GM18519 (cell line): Measurements from ENCODE around the gene KPNA1.

Source experiments
- ATAC-seq: cut with Tn5 transposase; IDR thresholded peaks from one replicate; pipeline ENCODE4 v1.9.1; 2021; ENCODE audit warnings: mild to moderate bottlenecking, moderate library complexity; ENCODE audit not compliant: unreplicated experiment, low FRiP score

The KPNA1 gene

GRCh38 chr3:122391681-122392446, 122.9 kb downstream of the KPNA1 start:
- no peak for ATAC-seq

- no peak for ATAC-seq
These were observed 124.1 kb downstream of the KPNA1 start for GRCh38 chr3:122390665-122391064.

- ATAC-seq, result no peak
These were observed 124.8 kb downstream of the KPNA1 start for GRCh38 chr3:122389892-122390291.

- no peak for ATAC-seq
These were observed 125.5 kb downstream of the KPNA1 start for GRCh38 chr3:122389197-122389596.

- no peak for ATAC-seq
These were observed 127.0 kb downstream of the KPNA1 start for GRCh38 chr3:122387709-122388108.

GRCh38 chr3:122383771-122384697, 130.7 kb downstream of the KPNA1 start, which contains the start of gene FAM162A:
FAM162A (plus strand) TSS chr3:122384182; CDS start chr3:122384266, 84 bp downstream.
- peak; percentile 80 for ATAC-seq

GRCh38 chr3:122382888-122383666, 131.7 kb downstream of the KPNA1 start, which contains the start of gene MIX23:
MIX23 (minus strand) TSS chr3:122383231; CDS start chr3:122383224, 7 bp downstream.
- ATAC-seq, result no peak

GRCh38 chr3:122377975-122378374, 136.8 kb downstream of the KPNA1 start:
- no peak for ATAC-seq

- no peak for ATAC-seq
These were observed 140.7 kb downstream of the KPNA1 start for GRCh38 chr3:122374034-122374433.
